ENCODE results near the gene LIFR. TPM values are rescaled to one million over a fixed set of nuclear protein-coding genes. Genes with fewer than 3 reads are reported as not detected.
A peak's percentile ranks its signal among the peaks of the same experiment; 100 is the strongest.

Gene LIFR
- total RNA-seq, 3 donors from 2014 or later: 179 to 225 (median 222) TPM

DNA sequence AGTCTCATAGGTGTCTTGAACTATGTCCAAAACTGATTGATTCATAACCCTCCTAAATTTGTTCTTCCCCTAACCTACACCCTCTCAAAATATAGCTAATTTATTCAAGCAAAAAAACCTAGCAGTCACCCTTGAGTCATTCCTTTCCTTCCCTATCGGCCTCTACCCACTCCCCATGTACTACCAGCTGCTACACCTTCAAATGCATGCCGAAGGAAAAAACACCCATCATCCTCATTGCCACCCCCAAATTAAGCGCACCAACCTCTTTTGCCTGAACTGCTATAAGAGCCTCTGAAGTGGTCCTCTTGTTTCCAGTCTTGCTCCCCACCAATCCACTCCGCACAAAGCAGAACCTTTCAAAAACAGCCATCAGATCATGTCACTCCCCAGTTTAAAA, 12.6 kb downstream of the LIFR start:
- DNase-seq (ENCODE audit: low spot score in 2 of 2): no peak
- Histone ChIP-seq H3K4me3 (no peak overlapping the region), H3K4me1 (no peaks in the 10 kb centered on the region), H3K36me3 (no peaks in the 10 kb centered on the region), H3K9me3 (no peaks in the 10 kb centered on the region), H3K27me3 (no peaks in the 10 kb centered on the region), H3K27ac (no peak overlapping the region)
- intact Hi-C loops (cut with DNase I; ENCODE audit: low total_unique reads): no loop called here
- TF ChIP-seq POLR2A (IDR thresholded peaks at IDR 0.05) (no peak), POLR2AphosphoS5 (IDR thresholded peaks at IDR 0.05) (no peak)
- TF ChIP-seq, protein P1, sequence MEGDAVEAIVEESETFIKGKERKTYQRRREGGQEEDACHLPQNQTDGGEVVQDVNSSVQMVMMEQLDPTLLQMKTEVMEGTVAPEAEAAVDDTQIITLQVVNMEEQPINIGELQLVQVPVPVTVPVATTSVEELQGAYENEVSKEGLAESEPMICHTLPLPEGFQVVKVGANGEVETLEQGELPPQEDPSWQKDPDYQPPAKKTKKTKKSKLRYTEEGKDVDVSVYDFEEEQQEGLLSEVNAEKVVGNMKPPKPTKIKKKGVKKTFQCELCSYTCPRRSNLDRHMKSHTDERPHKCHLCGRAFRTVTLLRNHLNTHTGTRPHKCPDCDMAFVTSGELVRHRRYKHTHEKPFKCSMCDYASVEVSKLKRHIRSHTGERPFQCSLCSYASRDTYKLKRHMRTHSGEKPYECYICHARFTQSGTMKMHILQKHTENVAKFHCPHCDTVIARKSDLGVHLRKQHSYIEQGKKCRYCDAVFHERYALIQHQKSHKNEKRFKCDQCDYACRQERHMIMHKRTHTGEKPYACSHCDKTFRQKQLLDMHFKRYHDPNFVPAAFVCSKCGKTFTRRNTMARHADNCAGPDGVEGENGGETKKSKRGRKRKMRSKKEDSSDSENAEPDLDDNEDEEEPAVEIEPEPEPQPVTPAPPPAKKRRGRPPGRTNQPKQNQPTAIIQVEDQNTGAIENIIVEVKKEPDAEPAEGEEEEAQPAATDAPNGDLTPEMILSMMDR (IDR thresholded peaks at IDR 0.05): no peak

- Histone ChIP-seq H3K4me3 (no peak overlapping the region), H3K9me3 (no peaks in the 10 kb centered on the region), H3K4me1 (no peaks in the 10 kb centered on the region), H3K36me3 (no peaks in the 10 kb centered on the region), H3K27me3 (no peaks in the 10 kb centered on the region), H3K27ac (no peak overlapping the region)
- intact Hi-C loops (cut with DNase I; ENCODE audit: low total_unique reads): no loop called here
- no peak for DNase-seq (ENCODE audit: low spot score in 2 of 2)
- TF ChIP-seq POLR2A (IDR thresholded peaks at IDR 0.05) (no peak), POLR2AphosphoS5 (IDR thresholded peaks at IDR 0.05) (no peak)
- TF ChIP-seq, protein P1 (IDR thresholded peaks at IDR 0.05): no peak
Measured at GRCh38 chr5:38543074-38543473, 13.4 kb downstream of the LIFR start.

- Histone ChIP-seq H3K4me3 (no peak overlapping the region), H3K9me3 (no peaks in the 10 kb centered on the region), H3K4me1 (no peaks in the 10 kb centered on the region), H3K27me3 (no peaks in the 10 kb centered on the region), H3K36me3 (no peaks in the 10 kb centered on the region), H3K27ac (no peak overlapping the region)
- DNase-seq (ENCODE audit: low spot score in 2 of 2): no peak
- TF ChIP-seq, protein P1 (IDR thresholded peaks at IDR 0.05): no peak
- TF ChIP-seq POLR2AphosphoS5 (IDR thresholded peaks at IDR 0.05): no peak
- no peak for TF ChIP-seq POLR2A (IDR thresholded peaks at IDR 0.05)
- intact Hi-C loops (cut with DNase I; ENCODE audit: low total_unique reads): no loop called here
Measured at GRCh38 chr5:38541174-38541725, 15.2 kb downstream of the LIFR start.

- TF ChIP-seq, protein P1 (IDR thresholded peaks at IDR 0.05): no peak
- no peak for TF ChIP-seq POLR2AphosphoS5 (IDR thresholded peaks at IDR 0.05)
- no peak for TF ChIP-seq POLR2A (IDR thresholded peaks at IDR 0.05)
- H3K4me1 ChIP-seq: peaks cover 0 to 5% of the 10 kb centered on the region in 2 donors
- intact Hi-C loops (cut with DNase I; ENCODE audit: low total_unique reads): no loop called here
- no peak overlapping the region for H3K4me3 ChIP-seq
- DNase-seq (ENCODE audit: low spot score in 2 of 2): peak in 1 of 2 donors; percentile 43
- no peaks in the 10 kb centered on the region for H3K27me3 ChIP-seq
- H3K9me3 ChIP-seq: no peaks in the 10 kb centered on the region
- peak overlapping the region; percentile 1 to 19 for H3K27ac ChIP-seq
- H3K36me3 ChIP-seq: no peaks in the 10 kb centered on the region
Measured at GRCh38 chr5:38540314-38540713, 16.1 kb downstream of the LIFR start.

DNA sequence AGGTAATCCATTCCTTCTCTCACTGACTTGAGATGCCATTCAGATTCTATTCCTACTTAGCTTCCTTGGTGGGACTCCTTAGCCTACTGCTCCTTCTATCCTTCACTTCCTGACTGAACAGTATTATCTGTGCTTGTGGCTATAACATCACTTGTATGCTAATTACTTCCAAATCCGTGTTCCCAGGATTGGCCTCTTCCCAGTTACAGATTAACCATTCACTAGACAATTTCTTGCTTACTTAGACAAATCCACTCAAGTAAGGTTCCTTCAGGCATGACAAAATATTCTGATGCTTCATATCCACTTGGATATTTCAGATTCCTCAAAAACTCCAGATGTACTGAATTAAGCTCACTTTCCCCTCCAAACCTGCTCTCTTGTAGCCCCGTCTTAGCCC, 18.3 kb downstream of the LIFR start:
- Histone ChIP-seq H3K4me1 (peaks cover 0 to 6% of the 10 kb centered on the region in 2 donors), H3K27ac (no peak overlapping the region), H3K9me3 (no peaks in the 10 kb centered on the region), H3K4me3 (no peak overlapping the region), H3K27me3 (no peaks in the 10 kb centered on the region), H3K36me3 (no peaks in the 10 kb centered on the region)
- TF ChIP-seq, protein P1 (IDR thresholded peaks at IDR 0.05): no peak
- TF ChIP-seq POLR2A (IDR thresholded peaks at IDR 0.05) (no peak), POLR2AphosphoS5 (IDR thresholded peaks at IDR 0.05) (no peak)
- no peak for DNase-seq (ENCODE audit: low spot score in 2 of 2)
- intact Hi-C loops (cut with DNase I; ENCODE audit: low total_unique reads): no loop called here
